Vagina (tissue), 2 donors: Measurements from ENCODE around the gene PRKCB.

Experiments
- POLR2A ChIP-seq, 2 donors: fragments of 450-650 bp; IDR thresholded peaks; one replicate each; pipeline ENCODE4 v1.6.1; 2017; ENCODE audit warnings: antibody characterized with exemption in 2 of 2, mild to moderate bottlenecking in 2 of 2, moderate library complexity in 2 of 2
- POLR2AphosphoS5 ChIP-seq, 2 donors: sonication (generic); formaldehyde crosslinking; IDR thresholded peaks; one replicate each; pipeline ENCODE4 v1.9.0; 2017; ENCODE audit warnings: antibody characterized with exemption in 2 of 2, mild to moderate bottlenecking in 2 of 2, low read depth in 1 of 2; ENCODE audit not compliant: insufficient read depth in 1 of 2
- TF ChIP-seq, protein P1 (sequence below), 3 experiments: fragments of 450-650 bp in 2 of 3; fragments of 200-600 bp in 1 of 3; sonication (generic) in 1 of 3; IDR thresholded peaks; one replicate each; pipeline ENCODE4 v1.5.1; 2017 to 2019; ENCODE audit warnings: antibody characterized with exemption in 3 of 3, mild to moderate bottlenecking in 2 of 3, moderate library complexity in 2 of 3

DNA sequence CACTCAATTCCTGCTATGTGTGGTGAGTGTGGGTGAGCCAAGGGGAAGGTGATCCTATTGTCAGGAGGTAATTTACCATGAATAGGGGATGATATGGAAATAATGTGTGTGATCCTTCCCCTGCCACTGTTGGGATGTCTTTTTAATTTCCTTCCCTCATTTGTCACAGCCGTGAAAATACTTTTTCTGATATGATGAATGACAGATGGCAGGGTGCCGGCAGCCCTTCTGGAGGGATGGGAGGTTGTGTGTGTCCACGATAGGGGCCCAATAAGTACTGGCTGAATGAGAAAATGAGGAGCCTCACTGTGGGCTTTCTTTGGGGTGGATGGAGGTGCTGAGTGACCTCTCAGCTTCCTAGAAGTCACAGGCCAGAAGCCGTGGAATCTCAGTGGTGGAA is 109.5 kb downstream of the PRKCB start:
- TF ChIP-seq, protein P1, sequence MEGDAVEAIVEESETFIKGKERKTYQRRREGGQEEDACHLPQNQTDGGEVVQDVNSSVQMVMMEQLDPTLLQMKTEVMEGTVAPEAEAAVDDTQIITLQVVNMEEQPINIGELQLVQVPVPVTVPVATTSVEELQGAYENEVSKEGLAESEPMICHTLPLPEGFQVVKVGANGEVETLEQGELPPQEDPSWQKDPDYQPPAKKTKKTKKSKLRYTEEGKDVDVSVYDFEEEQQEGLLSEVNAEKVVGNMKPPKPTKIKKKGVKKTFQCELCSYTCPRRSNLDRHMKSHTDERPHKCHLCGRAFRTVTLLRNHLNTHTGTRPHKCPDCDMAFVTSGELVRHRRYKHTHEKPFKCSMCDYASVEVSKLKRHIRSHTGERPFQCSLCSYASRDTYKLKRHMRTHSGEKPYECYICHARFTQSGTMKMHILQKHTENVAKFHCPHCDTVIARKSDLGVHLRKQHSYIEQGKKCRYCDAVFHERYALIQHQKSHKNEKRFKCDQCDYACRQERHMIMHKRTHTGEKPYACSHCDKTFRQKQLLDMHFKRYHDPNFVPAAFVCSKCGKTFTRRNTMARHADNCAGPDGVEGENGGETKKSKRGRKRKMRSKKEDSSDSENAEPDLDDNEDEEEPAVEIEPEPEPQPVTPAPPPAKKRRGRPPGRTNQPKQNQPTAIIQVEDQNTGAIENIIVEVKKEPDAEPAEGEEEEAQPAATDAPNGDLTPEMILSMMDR (IDR thresholded peaks at IDR 0.05), result no peak
- TF ChIP-seq POLR2A (IDR thresholded peaks at IDR 0.05) (no peak), POLR2AphosphoS5 (IDR thresholded peaks at IDR 0.05; ENCODE audit: insufficient read depth in 1 of 2, low read depth in 1 of 2) (no peak)
